Hepatocyte (in vitro differentiated cells): ENCODE results near the gene PIK3R5. TPM values are rescaled to one million over a fixed set of nuclear protein-coding genes. Genes with fewer than 3 reads are reported as not detected.

ENCODE experiments used
- DNase-seq: peaks from one replicate; pipeline ENCODE4 v3.0.0-alpha.2; 2016; ENCODE audit warnings: low spot score
- H2AFZ ChIP-seq: fragments of 200-600 bp; sonication (generic); 2 replicates; pipeline ENCODE4 v1.6.0; 2016; ENCODE audit warnings: antibody characterized with exemption, mild to moderate bottlenecking
- H3K27ac ChIP-seq: fragments of 200-600 bp; sonication (generic); 2 replicates; pipeline ENCODE4 v1.5.1; 2016; ENCODE audit warnings: mild to moderate bottlenecking
- H3K27me3 ChIP-seq: fragments of 200-600 bp; sonication (generic); 2 replicates; pipeline ENCODE4 v1.6.1; 2016
- H3K36me3 ChIP-seq: fragments of 200-600 bp; sonication (generic); replicated peaks from 2 replicates; pipeline ENCODE4 v1.5.1; 2016; ENCODE audit warnings: low read depth; ENCODE audit not compliant: insufficient read depth
- H3K4me1 ChIP-seq: fragments of 200-600 bp; sonication (generic); 2 replicates; pipeline ENCODE4 v1.5.1; 2016; ENCODE audit warnings: mild to moderate bottlenecking, moderate library complexity; ENCODE audit not compliant: insufficient read depth
- H3K4me2 ChIP-seq: fragments of 200-600 bp; sonication (generic); 2 replicates; pipeline ENCODE4 v1.6.0; 2016
- H3K4me3 ChIP-seq: fragments of 200-600 bp; sonication (generic); 2 replicates; pipeline ENCODE4 v1.5.1; 2016; ENCODE audit warnings: mild to moderate bottlenecking
- H3K79me2 ChIP-seq: fragments of 200-600 bp; sonication (generic); 2 replicates; pipeline ENCODE4 v1.6.0; 2017; ENCODE audit warnings: mild to moderate bottlenecking
- H3K9me2 ChIP-seq: fragments of 200-600 bp; sonication (generic); replicated peaks from 2 replicates; pipeline ENCODE4 v1.6.0; 2017; ENCODE audit warnings: mild to moderate bottlenecking; ENCODE audit not compliant: insufficient read depth
- H3K9me3 ChIP-seq: fragments of 200-600 bp; sonication (generic); 2 replicates; pipeline ENCODE4 v1.5.1; 2016; ENCODE audit warnings: low read depth, mild to moderate bottlenecking
- H4K20me1 ChIP-seq: fragments of 200-600 bp; sonication (generic); 2 replicates; pipeline ENCODE4 v1.6.0; 2016; ENCODE audit warnings: mild to moderate bottlenecking; ENCODE audit not compliant: insufficient read depth, poor library complexity, severe bottlenecking
- CTCF ChIP-seq: fragments of 200-600 bp; sonication (generic); IDR thresholded peaks from 2 replicates; pipeline ENCODE4 v1.5.1; 2016; ENCODE audit warnings: antibody characterized with exemption, mild to moderate bottlenecking; ENCODE audit not compliant: poor library complexity
- EZH2 ChIP-seq: fragments of 200-600 bp; sonication (generic); IDR thresholded peaks from 2 replicates; pipeline ENCODE4 v1.6.1; 2016; ENCODE audit warnings: antibody characterized with exemption, mild to moderate bottlenecking, borderline replicate concordance
- EZH2phosphoT487 ChIP-seq: fragments of 200-600 bp; sonication (generic); IDR thresholded peaks from one replicate; pipeline ENCODE4 v1.6.1; 2018; ENCODE audit warnings: antibody characterized with exemption, mild to moderate bottlenecking, low read depth, moderate library complexity; ENCODE audit not compliant: unreplicated experiment, severe bottlenecking
- WGBS: methylation state at CpG from one replicate; pipeline ENCODE4 v1.1.6; 2016; ENCODE audit warnings: low lambda C conversion rate; ENCODE audit errors: missing lambda C conversion rate; 5-methylcytosine and 5-hydroxymethylcytosine counted together
- polyA plus RNA-seq: library from polyadenylated mRNA; unstranded; fragments of >200 nt; fragmentation: Nextera tagmentation; extraction: Ambion mirVana; gene quantifications from 2 replicates; pipeline ENCODE4 v1.2.1, GENCODE V29; 2016
- total RNA-seq: library from RNA; depleted of rRNA; stranded (reverse); fragments of >200 nt; gene quantifications from 2 replicates; pipeline ENCODE4 v1.2.3, GENCODE V29; 2014

The PIK3R5 gene
- total and polyA plus RNA-seq, 2 experiments from 2014 or later = 2.6 TPM; not detected in 1

GRCh38 chr17:8905331-8905730, 60.2 kb downstream of the PIK3R5 start:
- no peak overlapping the region for H2AFZ ChIP-seq
- no peak for DNase-seq
- peaks cover 13% of the 10 kb centered on the region for H3K27me3 ChIP-seq
- H4K20me1 ChIP-seq = no peaks in the 10 kb centered on the region
- H3K9me2 ChIP-seq = no peaks in the 10 kb centered on the region
- no peaks in the 10 kb centered on the region for H3K36me3 ChIP-seq
- H3K9me3 ChIP-seq = no peaks in the 10 kb centered on the region
- TF ChIP-seq CTCF (no peak), EZH2 (no peak), EZH2phosphoT487 (no peak)
- H3K79me2 ChIP-seq = no peaks in the 10 kb centered on the region
- H3K4me3 ChIP-seq = no peak overlapping the region
- WGBS = 73% methylated on average over 7 of the region's 7 CpGs
- no peak overlapping the region for H3K27ac ChIP-seq
- H3K4me2 ChIP-seq = no peak overlapping the region
- H3K4me1 ChIP-seq = no peaks in the 10 kb centered on the region

DNA sequence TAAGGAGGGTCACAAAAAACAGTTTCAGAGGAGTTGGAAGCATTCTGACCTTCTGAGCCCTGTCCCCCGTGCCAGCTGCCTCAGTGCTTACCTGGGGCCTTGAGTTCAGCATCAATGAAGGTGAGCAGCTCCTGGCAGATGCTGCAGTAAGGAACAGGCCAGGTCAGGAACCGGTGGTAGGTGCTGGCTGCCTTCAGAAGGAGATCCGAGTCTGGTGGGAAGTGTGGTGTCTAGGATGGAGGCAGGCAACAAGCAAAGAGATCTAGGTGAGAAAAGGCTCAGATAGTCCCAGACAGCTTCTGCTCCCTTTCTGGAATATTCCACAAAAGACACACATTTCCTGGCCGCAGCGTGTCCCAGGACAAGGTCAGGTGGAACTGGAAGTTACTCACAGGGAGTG, 60.8 kb downstream of the PIK3R5 start:
- H3K9me2 ChIP-seq = no peaks in the 10 kb centered on the region
- H3K27me3 ChIP-seq = peaks cover 13% of the 10 kb centered on the region
- H3K4me1 ChIP-seq = no peaks in the 10 kb centered on the region
- no peak for DNase-seq
- TF ChIP-seq CTCF = no peak
- no peak for TF ChIP-seq EZH2phosphoT487
- no peak for TF ChIP-seq EZH2
- H4K20me1 ChIP-seq = no peaks in the 10 kb centered on the region
- H3K4me2 ChIP-seq = no peak overlapping the region
- no peaks in the 10 kb centered on the region for H3K9me3 ChIP-seq
- H2AFZ ChIP-seq = no peak overlapping the region
- H3K36me3 ChIP-seq = no peaks in the 10 kb centered on the region
- no peak overlapping the region for H3K27ac ChIP-seq
- H3K79me2 ChIP-seq = no peaks in the 10 kb centered on the region
- no peak overlapping the region for H3K4me3 ChIP-seq
- WGBS = 92% methylated on average over 5 of the region's 5 CpGs

DNA sequence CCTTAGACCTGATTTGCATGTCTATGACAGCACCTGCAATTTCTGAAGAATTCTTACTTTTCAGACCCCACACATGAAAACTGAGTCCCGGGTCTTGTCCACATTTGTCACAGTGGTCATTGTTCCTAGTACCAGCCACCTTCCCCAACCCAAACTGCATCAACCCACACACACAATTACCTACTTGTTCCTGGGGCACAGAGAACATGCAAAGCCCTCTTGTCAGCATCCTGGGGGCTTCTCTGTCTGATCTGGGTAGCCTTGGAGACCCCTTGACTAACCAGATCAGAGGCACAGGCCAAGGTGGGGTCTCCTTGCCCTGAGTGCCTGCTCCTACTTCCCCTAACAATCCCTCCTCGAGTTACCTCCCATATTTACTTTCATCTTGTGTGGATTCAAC, 61.3 kb downstream of the PIK3R5 start:
- no peak for TF ChIP-seq CTCF
- no peak for TF ChIP-seq EZH2phosphoT487
- no peak for TF ChIP-seq EZH2
- H3K36me3 ChIP-seq = no peaks in the 10 kb centered on the region
- no peaks in the 10 kb centered on the region for H3K4me1 ChIP-seq
- H2AFZ ChIP-seq = no peak overlapping the region
- DNase-seq = no peak
- no peaks in the 10 kb centered on the region for H3K9me2 ChIP-seq
- 60% methylated on average over 2 of the region's 2 CpGs for WGBS
- H4K20me1 ChIP-seq = no peaks in the 10 kb centered on the region
- no peak overlapping the region for H3K4me2 ChIP-seq
- H3K9me3 ChIP-seq = no peaks in the 10 kb centered on the region
- H3K4me3 ChIP-seq = no peak overlapping the region
- peaks cover 13% of the 10 kb centered on the region for H3K27me3 ChIP-seq
- no peaks in the 10 kb centered on the region for H3K79me2 ChIP-seq
- H3K27ac ChIP-seq = no peak overlapping the region
